Stimulated activated CD8-positive, alpha-beta memory T cell treated with anti-CD3 and anti-CD28 coated beads, Interleukin-7, amount 100 ng/mL, for 48 hours (primary cell): ENCODE measurements around the gene PSMD12.
"Not testable (repeated sequence)": the region's sequence is repeated elsewhere in the genome, so short reads cannot be mapped to it uniquely, and the experiment has no call there.

Experiments
- DNase-seq, 2 donors: peaks; one replicate each; pipeline ENCODE4 v3.0.0-alpha.2; 2020; ENCODE audit warnings: low read depth in 1 of 2; ENCODE audit errors: extremely low read depth in 1 of 2

Gene PSMD12

DNA sequence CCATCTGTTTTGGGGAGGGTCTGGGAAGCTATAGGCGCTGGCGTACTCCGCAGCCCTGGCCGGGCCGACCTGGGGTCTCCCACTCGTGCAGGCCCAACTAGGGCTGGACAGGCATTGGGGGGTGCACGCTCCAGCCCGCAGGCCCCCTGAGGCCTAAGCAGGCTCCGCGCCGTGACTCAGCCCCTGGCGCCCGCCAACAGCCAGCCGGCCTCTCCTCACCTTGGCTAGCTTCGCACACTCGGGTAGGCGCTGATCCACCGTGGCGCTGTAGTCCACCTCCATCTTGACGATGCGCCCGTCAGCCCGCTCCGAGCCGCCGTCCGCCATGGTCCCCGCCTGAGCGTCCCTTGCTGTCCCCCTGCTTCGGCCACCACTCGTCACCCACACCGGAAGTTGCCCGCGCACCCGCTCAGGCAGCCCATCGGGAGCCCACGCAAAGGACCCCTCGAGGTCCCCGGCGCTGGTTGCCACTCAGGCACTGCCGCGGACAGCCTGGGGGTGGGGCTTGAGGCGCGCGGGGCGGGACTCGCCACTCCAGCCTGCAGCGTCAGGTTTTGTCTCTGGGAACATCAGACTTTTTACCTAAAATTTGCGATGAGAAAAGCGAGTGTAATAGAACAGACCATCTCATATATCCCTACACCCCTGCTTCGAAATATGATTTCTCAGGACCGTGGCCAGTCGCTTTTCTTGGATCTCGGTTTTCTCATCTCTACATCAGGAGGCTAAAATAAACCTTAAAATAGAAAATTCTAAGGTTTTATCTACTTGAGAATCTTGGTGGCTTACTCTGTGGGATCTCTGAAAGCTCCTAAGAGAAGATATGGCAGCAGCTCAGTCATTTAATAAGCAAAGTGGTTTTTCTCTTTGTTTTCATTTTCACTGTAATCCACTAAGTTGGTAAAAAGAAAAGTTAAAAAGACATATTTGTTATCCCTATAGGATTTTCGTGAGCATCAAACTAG lies at the start of gene PSMD12:
Gene PSMD12 (minus strand): TSS at position 385 of the 965 bp plus-strand sequence. CDS start 58 bp downstream, at position 327.
- DNase-seq = peak; percentile 87 to 90

DNA sequence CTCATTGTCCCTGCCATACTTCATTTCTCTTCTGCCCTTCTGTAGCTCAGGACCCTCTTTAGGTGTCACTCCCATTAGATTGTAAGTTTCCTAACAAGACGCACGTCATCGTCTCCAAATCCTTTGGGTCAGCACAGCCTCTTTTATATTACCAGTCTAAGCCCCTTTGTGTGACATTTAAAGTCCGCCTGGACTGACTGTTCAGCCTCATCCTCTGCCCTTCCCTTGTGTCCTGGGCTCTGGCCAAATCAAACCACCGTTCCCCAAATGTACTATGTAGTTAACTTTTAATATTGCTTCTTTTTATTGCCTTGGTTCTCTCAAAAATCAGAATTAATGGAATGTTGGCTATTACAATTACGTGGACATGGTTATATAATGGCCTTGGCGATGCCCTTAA lies 48.9 kb upstream of the PSMD12 start:
- no peak for DNase-seq

DNA sequence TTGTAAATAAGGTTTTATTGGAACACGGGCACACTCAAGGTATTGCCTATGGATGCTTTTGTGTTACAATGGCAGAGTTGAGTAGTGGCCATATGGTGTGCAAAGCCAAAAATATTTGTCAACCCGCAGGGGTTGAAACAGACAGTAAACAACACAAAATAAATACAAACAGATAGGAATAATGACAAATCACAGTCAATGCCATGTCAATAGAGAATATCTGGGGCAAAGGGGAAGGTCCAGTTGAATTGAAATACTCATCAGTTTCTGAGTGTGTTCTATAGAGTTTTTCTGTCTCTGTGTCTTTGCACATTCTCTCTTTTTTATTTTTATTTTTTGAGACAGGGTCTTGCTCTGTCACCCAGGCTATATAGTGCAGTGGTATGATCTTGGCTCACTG lies 48.2 kb upstream of the PSMD12 start:
- no peak for DNase-seq

DNA sequence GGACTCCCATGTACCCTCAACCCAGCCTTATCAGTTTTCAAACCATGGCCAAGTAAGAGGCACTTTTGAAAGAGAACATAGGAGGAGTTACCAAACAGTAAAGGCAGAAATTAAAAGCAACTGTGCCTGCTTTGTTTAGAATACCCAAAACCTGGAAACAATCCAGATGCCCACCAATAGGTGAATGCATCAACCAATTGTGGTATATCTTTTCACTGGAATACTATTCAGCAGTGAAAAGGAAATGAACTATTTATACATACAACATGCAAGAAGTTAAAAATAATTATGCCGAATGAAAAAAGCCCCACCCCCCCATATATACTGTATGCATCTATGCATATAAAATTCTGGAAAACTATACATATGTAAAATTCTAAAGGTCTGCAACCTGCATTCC lies 47.8 kb upstream of the PSMD12 start:
- no peak for DNase-seq

DNA sequence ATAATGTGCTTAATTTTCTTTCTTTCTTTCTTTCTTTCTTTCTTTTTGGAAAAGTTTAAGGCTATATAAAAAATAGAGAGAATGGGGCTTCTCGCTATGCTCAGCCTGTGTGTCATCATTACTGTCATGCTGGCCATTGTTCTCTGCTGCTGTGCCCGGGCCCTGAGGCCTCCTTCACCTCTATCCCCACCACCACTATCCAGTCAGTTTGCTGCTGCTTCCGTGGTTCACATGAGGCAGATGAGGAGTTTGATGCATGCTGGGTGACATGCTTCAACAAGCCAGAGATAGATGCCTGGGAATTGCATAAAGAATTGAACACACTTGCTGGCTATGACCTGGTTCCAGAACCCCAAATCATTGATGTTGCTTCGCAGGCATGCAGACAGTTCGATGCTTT lies 47.0 kb upstream of the PSMD12 start:
- DNase-seq = no peak

DNA sequence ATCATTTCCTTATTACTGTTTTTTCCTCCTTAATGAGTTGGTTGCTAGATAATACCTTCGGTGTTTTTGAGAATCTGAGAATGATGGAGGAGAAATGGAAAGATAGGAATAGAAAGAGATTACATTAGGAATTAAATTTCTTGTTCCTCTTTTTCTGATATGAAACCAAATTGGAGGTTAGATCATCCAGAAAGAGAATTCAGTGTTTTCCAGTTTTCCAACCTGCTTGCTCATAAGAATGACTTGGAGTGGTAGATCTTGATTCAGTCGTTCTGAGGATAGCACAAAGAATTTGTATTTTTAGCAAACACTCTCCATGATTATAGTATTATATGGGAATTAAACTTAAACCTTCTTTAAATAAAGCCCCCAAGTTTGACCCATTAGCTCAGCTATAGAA lies 46.6 kb upstream of the PSMD12 start:
- no peak for DNase-seq

DNA sequence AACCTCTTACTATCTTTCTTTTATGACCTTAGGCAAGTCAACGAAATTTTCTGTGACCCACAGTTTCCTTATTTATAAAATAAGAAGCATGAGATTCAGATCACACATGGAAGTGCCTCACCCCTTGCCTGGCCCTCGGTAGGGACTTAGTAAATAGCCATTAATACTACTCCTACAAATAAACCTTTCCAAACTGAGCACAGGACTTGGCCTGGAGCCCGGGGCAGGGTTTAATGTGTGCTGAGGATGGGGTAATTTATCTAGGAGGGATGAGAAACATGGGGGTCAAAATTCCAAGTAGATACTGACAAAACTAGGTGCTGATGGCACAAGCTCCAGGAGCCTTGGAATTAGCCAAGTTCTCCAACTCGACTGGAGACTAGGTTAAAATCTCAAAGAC lies 45.7 kb upstream of the PSMD12 start:
- no peak for DNase-seq

DNA sequence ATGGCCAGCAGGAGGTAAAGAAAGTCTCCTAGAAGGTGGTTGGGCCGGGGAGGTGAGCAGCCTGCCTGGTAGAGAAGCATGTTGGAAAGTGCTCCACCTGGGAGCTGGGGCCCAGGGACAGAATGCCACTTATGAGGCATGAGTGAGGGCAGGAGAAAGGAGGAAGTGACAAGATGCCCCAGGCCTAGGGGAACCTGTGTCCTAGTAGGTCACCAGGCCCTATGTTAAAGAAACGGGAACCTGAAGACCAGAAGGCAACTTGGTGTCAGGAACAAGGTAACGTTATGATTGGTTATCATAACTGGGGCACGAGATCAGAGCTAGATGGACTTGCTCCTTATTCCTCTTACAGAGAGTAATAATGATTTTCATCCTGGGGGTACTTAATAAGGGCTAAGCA lies 45.0 kb upstream of the PSMD12 start:
- DNase-seq = no peak

DNA sequence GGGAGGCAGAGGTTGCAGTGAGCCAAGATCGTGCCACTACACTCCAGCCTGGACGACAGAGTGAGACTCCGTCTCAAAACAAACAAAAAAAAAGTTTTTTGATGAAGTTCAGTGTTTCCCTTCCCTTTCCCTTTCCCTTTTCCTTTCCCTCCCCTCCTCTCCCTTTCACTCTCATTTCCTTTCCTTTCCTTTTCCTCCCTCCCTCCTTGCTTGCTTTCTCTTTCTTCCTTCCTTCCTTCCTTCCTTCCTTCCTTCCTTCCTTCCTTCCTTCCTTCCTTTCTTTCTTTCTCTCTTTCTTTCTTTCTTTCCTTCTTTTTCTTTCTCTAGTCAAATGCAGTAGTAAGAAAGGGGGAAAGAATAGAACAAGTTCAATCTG lies 42.1 kb upstream of the PSMD12 start:
- DNase-seq = not testable (repeated sequence)

DNA sequence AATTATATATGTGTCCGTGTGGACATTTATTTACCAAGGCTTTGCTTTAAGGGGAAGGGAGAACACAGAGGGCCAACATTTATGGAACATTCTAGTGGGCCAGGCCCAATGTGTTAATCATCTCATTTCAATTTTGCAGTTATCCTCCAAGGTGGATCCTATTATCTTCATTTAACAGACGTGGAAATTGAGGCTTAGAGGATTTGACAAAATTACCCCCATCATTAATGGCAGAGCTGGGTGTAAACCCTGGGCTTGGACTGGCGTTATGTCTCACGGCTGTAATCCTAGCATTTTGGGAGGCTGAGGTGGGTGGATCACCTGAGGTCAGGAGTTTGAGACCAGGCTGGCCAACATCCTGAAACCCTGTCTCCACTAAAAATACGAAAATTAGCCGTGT lies 37.1 kb upstream of the PSMD12 start:
- DNase-seq = no peak

DNA sequence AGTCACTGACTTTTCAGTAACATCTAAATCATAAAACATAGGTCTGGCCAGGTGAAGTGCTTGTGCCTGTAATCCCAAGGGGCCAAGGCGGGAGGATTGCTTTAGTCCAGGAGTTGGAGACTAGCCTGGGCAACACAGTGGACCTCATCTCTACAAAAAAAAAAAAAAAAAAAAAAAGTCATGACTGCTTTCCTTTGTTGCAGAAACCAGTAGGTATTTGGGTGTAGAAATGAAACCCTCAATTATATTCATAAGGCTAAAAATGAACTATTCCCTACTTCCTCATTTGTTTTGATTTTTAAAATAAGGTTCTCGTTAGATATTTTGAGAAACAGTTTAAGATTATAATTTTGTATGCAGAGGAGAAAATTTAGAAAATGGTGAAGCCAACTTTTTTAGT lies 36.7 kb upstream of the PSMD12 start:
- no peak for DNase-seq

DNA sequence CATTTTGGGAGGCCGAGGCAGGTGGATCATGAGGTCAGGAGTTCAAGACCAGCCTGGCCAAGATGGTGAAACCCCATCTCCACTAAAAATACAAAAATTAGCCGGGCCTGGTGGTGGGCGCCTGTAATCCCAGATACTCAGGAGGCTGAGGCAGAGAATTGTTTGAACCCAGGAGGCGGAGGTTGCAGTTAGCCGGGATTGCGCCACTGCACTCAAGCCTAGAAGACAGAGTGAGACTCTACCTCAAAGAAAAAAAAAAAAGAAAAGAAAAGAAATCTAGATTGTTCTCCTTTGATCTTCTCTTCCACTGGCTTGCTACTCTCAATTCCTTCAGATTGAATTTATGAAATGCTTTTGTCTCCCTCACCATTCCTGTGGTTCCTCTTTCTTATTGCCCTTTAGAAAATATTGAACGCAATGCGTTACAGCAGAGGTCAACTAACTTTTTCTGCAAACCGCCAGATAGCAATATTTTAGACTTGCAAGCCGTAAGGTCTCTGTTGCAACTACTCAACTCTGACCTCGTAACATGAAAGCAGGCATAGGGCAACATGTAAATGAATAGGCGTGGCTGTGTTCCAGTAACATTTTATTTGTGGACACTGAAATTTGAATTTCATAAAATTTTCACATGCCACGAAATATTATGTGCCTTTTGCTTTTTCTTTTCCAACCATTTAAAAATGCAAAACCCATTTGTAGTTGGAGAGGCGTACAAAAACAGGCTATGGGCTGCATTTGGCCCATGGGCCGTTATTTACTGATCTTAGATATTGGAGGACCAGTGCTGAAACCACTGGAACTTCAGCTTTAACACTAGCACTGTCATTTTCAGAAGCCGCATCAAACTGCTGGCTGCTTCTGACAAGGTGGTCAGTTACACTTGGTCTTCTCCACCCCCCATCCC lies 35.5 kb upstream of the PSMD12 start:
- no peak for DNase-seq

DNA sequence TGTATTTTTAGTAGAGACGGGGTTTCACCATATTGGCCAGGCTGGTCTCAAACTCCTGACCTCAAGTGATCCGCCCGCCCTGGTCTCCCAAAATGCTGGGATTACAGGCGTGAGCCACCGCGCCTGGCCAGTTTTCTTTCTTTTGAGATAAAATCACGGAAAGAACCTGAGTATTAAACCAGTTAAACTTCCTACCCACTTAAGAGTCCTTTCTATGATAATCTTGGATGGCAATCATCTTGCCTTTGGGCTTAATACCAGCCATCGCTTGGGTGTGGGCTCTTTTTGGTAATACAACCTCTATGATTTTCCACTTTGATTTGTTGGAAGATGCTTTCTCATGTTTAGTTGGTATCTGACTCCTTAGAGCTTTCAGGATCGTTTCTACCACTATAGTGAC lies 34.7 kb upstream of the PSMD12 start:
- no peak for DNase-seq

DNA sequence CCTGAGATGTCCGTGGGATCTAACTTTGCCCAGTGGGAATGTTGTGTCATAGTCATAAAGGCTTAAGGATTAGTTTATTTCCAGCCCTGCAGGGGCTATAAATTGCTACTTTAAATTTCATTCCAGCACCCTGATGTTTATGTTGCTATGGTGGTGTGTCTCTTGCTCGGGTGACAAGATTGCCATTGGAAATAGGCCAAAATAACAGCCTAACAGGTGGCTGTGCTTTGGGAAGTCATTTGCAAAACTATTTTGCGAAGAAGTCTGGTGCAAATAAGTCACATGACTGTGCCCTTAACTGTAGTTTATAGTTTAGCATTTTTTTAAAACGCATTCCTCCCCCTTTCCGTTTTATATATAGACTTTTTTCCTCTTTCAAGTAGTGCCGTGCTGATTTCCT lies 33.8 kb upstream of the PSMD12 start:
- DNase-seq = no peak

DNA sequence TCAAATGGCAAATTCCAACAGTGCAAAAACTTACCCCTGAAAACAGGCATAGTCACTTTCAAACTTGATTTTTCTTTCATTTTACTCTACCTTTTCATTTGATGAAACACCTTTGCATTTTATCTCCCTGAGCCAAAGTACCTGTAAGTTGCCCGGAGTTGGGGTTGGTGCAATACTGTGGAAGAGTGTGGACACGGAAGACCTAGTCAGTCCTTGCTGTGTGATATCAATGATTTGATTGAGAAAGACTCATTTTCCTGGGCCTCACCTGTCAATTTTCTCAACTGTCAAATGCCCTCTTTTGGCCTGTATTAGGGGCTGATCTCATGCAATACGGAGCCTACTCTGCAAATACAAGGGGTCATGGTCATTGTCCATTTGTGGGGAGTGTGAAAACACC lies 33.3 kb upstream of the PSMD12 start:
- DNase-seq = no peak

DNA sequence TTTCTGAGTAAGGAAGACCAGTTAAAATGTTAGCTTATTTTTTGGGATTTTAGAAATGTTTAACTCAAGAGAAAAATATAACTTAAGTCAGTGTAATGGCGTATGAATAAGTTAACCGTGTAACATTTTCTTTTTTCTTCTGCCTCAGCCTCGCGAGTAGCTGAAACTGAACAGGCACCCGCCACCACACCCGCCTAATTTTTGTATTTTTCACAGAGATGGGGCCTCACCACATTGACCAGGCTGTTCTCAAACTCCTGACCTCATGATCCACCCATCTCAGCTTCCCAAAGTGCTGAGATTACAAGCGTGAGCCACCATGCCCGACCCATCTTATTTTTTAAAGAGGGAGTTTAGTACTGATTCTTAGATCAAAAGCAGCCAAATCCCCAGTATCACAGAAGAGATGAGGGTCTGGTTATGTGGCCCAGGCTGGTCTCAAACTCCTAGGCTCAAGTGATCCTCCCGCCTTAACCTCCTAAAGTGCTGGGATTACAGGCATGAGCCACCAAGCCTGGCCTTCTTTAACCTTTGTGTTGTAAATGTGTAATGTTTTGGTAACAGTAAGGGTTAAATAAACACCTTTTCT lies 27.5 kb upstream of the PSMD12 start:
- no peak for DNase-seq

DNA sequence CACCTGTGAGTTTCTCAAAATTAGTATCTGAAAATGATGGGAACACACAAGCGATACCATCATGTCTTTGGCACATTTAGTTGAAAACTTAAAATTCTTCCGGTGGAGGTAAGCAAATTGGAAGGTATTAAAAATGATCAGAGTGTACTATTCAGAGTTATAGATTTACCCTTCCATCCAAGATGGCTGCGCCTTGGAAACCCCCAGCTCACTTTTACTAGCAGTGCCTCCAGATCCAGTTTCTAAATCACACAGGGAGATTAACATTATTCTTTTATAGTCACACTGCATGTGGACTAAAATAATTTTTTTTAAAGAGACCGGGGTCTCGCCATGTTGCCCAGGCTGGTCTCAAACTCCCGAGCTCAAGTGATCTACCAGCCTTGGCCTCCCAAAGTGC lies 25.7 kb upstream of the PSMD12 start:
- DNase-seq = no peak

DNA sequence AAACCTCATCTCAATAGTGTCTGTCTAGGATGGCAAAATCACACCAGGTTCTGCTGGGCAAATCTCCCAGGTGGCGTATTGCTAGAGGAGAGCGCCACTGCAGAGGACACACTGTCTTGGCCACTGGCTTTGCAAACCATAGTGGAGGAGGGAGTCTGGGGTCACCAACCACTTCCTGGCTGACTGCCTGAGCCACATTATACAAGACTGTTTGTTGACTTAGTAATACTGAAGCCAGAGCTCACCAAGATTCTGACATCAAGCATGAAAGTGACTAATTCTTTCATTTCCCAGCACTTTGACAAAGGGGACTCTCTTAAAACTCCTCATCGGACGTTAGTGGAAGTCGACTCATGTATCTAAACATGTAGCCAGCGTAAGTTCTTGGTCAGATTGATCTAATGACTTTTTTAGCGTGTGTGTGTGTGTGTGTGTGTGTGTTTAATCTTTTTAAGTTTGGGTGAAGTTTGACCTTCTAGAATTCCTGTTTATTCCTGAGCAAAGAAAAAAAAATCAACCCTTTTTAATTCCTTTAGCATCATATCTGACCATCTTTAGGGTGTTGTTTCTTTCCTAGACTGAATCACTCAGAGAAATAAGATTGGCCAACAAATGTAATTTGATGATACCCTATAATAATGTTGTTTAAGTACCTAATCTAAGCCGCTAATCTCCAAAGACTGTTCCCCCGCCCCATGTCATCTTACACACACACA lies 24.4 kb upstream of the PSMD12 start:
- DNase-seq = peak; percentile 50 to 74

DNA sequence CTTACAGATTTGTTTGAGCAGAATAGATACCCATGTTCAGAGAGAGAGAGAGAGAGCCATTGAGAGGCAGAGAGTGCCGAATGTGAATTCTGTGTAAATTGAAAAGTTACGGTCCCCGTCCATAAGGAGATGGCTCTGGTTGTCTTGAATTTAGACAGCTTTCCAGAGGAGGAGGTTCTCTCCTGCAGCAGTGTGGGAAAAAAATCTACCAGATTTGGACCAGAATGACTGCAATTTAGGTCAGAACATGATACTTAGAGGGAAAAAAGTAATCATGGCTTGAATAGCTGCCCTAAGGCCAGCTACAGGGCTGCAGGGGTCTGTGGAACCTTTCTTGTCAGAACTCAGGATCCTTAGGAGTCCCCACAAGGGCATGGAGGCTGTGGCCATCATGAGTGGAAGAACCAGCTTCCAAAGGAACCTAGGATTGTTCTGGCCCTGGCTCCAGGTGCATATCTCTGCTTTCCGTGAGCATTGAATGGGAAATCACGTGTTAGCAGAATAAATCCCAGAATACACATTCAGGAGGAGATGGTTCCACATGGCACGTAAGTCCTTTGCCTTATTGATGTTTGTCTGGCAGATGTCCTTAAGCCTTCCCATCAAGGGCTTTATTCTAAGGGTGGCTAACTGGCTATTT lies 23.7 kb upstream of the PSMD12 start:
- DNase-seq = no peak

DNA sequence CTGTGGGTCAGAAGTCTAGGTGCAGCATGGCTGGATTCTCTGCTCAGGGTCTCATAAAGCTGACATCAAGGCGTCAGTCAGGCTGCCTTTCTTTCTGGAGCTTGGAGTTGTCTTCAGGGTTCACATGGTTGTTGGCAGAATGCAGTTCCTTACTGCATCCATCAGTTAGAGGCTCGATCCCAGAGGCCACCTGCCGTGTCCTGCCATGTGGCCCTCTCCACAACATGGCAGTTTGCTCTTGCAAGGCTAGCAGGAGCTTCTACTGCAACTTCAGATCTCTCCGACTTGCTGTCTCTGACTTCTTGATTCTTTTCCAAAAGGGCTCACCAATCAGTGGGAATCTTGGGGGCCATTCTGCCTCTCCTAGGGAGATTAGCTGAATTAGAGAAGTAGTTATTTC lies 22.6 kb upstream of the PSMD12 start:
- no peak for DNase-seq
